ENCODE measurements around the gene NTRK2. TPM values are rescaled to one million over a fixed set of nuclear protein-coding genes. Genes with fewer than 3 reads are reported as not detected.

The NTRK2 gene
- total RNA-seq, 1 donor from 2014 or later = 0.02 TPM

DNA sequence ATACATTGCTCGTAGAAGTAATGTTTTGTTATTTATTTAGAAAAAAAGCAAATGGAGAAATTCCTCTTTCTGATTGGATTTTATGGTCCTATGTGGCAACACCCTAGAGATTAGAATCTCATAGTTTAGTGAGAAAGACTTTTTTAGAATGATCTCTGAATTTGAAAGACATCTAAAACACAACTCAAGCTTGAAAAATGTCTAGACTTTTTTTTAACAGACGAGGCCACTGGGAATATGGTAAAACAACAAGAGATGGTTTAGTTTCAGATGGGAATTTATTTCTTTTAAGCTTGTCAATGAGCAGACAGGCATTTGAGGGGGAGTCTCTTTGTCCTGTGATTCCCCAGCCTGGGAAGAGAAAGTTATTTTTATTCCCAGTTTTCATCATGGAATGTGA, 122.1 kb downstream of the NTRK2 start:
- H3K4me2 ChIP-seq = no peak overlapping the region
- TF ChIP-seq, protein P1, sequence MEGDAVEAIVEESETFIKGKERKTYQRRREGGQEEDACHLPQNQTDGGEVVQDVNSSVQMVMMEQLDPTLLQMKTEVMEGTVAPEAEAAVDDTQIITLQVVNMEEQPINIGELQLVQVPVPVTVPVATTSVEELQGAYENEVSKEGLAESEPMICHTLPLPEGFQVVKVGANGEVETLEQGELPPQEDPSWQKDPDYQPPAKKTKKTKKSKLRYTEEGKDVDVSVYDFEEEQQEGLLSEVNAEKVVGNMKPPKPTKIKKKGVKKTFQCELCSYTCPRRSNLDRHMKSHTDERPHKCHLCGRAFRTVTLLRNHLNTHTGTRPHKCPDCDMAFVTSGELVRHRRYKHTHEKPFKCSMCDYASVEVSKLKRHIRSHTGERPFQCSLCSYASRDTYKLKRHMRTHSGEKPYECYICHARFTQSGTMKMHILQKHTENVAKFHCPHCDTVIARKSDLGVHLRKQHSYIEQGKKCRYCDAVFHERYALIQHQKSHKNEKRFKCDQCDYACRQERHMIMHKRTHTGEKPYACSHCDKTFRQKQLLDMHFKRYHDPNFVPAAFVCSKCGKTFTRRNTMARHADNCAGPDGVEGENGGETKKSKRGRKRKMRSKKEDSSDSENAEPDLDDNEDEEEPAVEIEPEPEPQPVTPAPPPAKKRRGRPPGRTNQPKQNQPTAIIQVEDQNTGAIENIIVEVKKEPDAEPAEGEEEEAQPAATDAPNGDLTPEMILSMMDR (IDR thresholded peaks at IDR 0.05) = no peak
- no peak for TF ChIP-seq EZH2phosphoT487 (IDR thresholded peaks at IDR 0.05)
- no peak for TF ChIP-seq EZH2 (IDR thresholded peaks at IDR 0.05)
- no peaks in the 10 kb centered on the region for H4K20me1 ChIP-seq (ENCODE audit: low read depth)
- H3K9me3 ChIP-seq (ENCODE audit: low read depth) = no peaks in the 10 kb centered on the region
- no peaks in the 10 kb centered on the region for H3K27me3 ChIP-seq
- no peaks in the 10 kb centered on the region for H3K4me1 ChIP-seq
- H3K27me3 Mint-ChIP-seq (ENCODE audit: insufficient read depth, low read depth) = peaks cover 2% of the 10 kb centered on the region
- no peaks in the 10 kb centered on the region for H3K36me3 ChIP-seq
- H3K79me2 ChIP-seq (ENCODE audit: low read depth) = no peaks in the 10 kb centered on the region
- H2AFZ ChIP-seq (replicated peaks) = no peak overlapping the region
- no peak for DNase-seq (ENCODE audit: low spot score)
- no peak overlapping the region for H3K27ac Mint-ChIP-seq
- peaks cover 4% of the 10 kb centered on the region for H3K4me1 Mint-ChIP-seq
- H3K4me3 ChIP-seq = no peak overlapping the region
- H3K36me3 Mint-ChIP-seq = no peaks in the 10 kb centered on the region
- H3F3A ChIP-seq (ENCODE audit: low read depth) = no peaks in the 10 kb centered on the region
- H3K9ac ChIP-seq = no peak overlapping the region
- H3K9me3 Mint-ChIP-seq = no peaks in the 10 kb centered on the region
- no peak overlapping the region for H3K4me3 Mint-ChIP-seq
- no peak overlapping the region for H3K27ac ChIP-seq

DNA sequence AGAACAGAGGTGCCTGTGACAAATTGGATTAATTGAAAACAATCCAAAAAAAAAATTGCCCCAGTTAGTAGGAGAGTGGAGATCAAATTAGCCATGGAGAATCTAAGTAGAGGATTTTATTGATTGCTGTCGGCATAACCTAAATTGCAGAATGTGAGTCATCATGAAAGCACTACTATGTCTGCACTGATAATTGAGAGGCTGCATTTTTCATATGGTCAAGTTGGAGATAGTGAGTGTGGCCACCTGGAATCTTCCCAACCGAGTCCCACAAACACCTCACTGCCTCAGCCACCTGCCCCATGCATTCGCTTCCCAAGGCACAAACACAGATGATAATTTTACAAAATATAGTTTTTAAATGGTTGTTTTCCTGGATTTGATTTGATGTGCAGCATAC, 123.7 kb downstream of the NTRK2 start:
- H2AFZ ChIP-seq (replicated peaks) = no peak overlapping the region
- H3K4me1 Mint-ChIP-seq = peaks cover 4% of the 10 kb centered on the region
- H3K79me2 ChIP-seq (ENCODE audit: low read depth) = no peaks in the 10 kb centered on the region
- H3K9me3 Mint-ChIP-seq = no peaks in the 10 kb centered on the region
- no peak overlapping the region for H3K27ac ChIP-seq
- H3K4me3 ChIP-seq = no peak overlapping the region
- H4K20me1 ChIP-seq (ENCODE audit: low read depth) = no peaks in the 10 kb centered on the region
- no peak overlapping the region for H3K9ac ChIP-seq
- H3K27me3 Mint-ChIP-seq (ENCODE audit: insufficient read depth, low read depth) = peaks cover 2% of the 10 kb centered on the region
- H3K9me3 ChIP-seq (ENCODE audit: low read depth) = no peaks in the 10 kb centered on the region
- no peak overlapping the region for H3K4me2 ChIP-seq
- no peak for DNase-seq (ENCODE audit: low spot score)
- no peaks in the 10 kb centered on the region for H3K27me3 ChIP-seq
- no peak overlapping the region for H3K27ac Mint-ChIP-seq
- H3K36me3 ChIP-seq = no peaks in the 10 kb centered on the region
- H3F3A ChIP-seq (ENCODE audit: low read depth) = no peaks in the 10 kb centered on the region
- H3K4me1 ChIP-seq = no peaks in the 10 kb centered on the region
- H3K36me3 Mint-ChIP-seq = no peaks in the 10 kb centered on the region
- TF ChIP-seq EZH2phosphoT487 (IDR thresholded peaks at IDR 0.05) (no peak), EZH2 (IDR thresholded peaks at IDR 0.05) (no peak)
- TF ChIP-seq, protein P1 (IDR thresholded peaks at IDR 0.05) = no peak
- H3K4me3 Mint-ChIP-seq = no peak overlapping the region

DNA sequence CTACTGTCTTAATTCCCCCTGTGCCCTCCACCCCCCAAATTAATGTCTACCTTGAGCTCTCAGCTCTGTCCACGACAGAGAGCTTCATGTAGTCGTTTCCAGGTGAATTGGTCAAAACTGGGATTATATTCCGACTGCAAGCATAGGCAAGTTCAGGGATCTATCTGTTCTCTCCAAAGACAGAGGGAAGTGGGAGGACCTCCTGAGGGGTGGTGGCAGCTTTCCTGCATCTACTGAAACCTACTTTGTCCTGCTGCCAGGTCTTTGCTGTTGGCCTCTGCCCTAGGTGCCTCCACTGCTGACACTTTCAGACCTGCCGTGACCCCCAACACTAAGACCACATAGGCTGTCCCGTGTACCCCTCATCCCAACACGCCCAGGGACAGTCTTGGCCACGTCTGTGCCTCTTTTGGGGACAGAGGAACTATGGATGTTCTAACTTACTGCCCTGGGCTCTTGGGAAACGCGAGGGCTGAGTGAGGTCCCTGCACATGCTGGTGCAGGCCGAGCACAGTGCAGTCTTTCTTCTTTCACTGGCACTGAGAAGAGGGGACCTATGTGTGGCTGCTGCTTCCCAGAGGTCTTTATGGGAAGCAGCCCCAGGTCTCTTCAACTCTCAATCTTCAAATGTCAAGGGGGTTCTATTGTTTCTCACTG, 125.6 kb downstream of the NTRK2 start:
- peaks cover 2% of the 10 kb centered on the region for H3K27me3 Mint-ChIP-seq (ENCODE audit: insufficient read depth, low read depth)
- H3K27ac Mint-ChIP-seq = no peak overlapping the region
- no peaks in the 10 kb centered on the region for H3K36me3 Mint-ChIP-seq

More for the DNA sequence above, 125.6 kb downstream of the NTRK2 start:
- H3K4me3 ChIP-seq = no peak overlapping the region
- Mint-ChIP-seq H3K4me1 (peaks cover 4% of the 10 kb centered on the region), H3K9me3 (no peaks in the 10 kb centered on the region), H3K4me3 (no peak overlapping the region)
- no peak overlapping the region for H3K9ac ChIP-seq
- no peak overlapping the region for H3K4me2 ChIP-seq
- H2AFZ ChIP-seq (replicated peaks) = no peak overlapping the region
- H3F3A ChIP-seq (ENCODE audit: low read depth) = no peaks in the 10 kb centered on the region
- no peak for DNase-seq (ENCODE audit: low spot score)
- H3K36me3 ChIP-seq = no peaks in the 10 kb centered on the region
- no peaks in the 10 kb centered on the region for H3K27me3 ChIP-seq
- no peaks in the 10 kb centered on the region for H3K9me3 ChIP-seq (ENCODE audit: low read depth)
- H4K20me1 ChIP-seq (ENCODE audit: low read depth) = no peaks in the 10 kb centered on the region
- H3K79me2 ChIP-seq (ENCODE audit: low read depth) = no peaks in the 10 kb centered on the region
- no peaks in the 10 kb centered on the region for H3K4me1 ChIP-seq
- TF ChIP-seq, protein P1 (IDR thresholded peaks at IDR 0.05) = no peak
- TF ChIP-seq EZH2 (IDR thresholded peaks at IDR 0.05) (no peak), EZH2phosphoT487 (IDR thresholded peaks at IDR 0.05) (no peak)
- H3K27ac ChIP-seq = no peak overlapping the region

Measured in neural progenitor cell (in vitro differentiated cells).